ENCODE results near the gene KCTD11.
"Not testable (repeated sequence)": the region's sequence is repeated elsewhere in the genome, so short reads cannot be mapped to it uniquely, and the experiment has no call there.

The KCTD11 gene

DNA sequence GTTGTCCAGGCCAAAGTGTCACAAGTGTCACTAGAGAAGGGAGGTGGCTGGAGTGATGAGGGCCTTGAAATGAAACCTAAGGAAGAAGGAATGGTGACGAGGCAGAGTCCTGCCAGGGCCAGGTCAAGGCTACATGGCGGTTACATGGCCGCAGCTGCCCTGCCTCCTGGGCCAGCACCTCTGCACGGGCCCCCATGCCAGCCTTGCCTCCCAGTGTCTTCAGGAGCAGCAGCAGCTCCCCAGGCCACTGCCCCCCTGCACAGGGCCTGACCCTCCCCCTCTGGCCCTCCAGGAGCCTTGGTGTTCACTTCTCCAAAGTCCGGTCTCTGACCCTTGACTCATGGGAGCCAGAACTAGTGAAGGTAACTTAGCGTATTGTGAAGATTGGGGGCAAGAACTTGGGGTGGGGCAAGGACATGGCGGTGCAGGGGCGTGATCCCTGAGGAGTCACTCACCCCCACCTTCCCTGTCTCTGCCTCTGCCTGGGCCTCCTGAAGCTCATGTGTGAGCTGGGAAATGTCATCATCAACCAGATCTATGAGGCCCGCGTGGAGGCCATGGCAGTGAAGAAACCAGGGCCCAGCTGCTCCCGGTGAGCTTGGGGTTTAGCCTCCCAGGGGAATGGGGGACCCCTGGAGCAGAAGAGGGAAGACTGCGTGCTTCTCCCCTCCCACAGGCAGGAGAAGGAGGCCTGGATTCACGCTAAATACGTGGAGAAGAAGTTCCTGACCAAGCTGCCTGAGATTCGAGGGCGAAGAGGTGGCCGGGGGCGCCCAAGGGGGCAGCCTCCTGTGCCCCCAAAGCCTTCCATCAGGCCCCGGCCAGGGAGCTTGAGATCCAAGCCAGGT lies 4.1 kb upstream of the KCTD11 start:
- no peak for DNase-seq

DNA sequence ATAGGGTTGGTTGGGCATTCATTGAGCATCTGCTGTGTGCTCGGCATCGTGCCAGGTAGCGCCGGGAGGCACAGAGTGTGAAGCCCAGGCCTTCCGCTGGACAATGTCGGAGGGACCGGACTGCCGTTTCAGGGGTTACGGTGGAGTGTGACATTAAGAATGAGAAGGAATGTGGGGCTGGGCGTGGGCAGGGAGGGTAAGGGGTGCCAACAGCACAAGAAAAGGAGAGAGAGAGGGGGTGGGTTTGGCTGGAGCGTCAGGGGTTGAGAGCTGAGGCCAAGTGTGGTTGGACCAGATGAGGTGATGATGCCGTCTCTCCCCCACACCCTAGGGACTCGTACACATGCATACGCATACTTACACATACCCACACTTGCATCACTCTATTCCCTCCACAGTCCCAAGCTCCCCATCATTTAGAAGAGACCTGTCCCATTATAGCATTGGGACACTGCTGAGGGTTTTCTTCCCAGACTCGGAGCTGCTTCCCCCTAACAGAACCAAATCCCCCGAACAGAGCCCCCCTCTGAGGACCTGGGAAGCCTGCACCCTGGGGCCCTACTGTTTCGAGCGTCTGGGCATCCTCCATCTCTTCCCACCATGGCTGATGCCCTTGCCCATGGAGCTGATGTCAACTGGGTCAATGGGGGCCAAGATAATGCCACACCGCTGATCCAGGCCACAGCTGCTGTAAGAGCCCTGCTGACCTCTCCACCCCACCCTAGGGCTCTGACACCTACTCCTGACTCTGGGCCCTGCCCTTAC lies 3.3 kb upstream of the KCTD11 start:
- DNase-seq, result no peak

DNA sequence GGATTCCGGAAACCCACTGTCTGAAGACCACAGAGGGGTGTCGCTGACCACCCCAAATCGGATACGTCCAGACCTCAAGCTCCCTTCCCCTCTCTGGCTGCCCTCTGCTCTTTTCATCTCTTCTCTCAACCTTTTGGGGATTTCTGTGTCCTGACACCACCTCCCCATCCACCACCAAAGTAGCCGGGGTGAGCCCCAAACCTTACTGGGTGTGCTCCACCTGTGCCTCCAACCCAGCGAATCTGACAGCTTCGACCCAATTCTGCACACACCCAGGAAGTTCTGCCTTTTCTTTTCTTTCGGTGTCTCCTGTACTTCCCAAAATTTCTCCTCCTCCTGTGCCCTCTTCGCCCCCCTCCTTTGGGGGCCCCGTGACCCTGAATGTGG lies 534 bp downstream of the KCTD11 start:
- DNase-seq, result no peak

DNA sequence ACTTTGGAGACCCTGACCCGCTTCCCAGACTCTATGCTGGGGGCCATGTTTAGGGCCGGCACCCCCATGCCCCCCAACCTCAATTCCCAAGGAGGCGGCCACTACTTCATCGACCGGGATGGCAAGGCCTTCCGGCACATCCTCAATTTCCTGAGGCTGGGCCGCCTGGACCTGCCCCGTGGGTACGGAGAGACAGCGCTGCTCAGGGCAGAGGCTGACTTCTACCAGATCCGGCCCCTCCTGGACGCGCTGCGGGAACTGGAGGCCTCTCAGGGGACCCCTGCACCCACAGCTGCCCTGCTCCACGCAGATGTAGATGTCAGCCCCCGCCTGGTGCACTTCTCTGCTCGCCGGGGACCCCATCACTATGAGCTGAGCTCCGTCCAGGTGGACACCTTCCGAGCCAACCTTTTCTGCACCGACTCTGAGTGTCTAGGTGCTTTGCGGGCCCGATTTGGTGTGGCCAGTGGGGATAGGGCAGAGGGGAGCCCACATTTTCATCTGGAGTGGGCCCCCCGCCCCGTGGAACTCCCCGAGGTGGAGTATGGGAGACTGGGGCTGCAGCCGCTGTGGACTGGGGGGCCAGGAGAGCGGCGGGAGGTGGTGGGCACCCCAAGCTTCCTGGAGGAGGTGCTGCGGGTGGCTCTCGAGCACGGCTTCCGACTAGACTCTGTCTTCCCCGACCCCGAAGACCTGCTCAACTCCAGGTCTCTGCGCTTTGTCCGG lies 1.1 kb downstream of the KCTD11 start:
- DNase-seq, result no peak

DNA sequence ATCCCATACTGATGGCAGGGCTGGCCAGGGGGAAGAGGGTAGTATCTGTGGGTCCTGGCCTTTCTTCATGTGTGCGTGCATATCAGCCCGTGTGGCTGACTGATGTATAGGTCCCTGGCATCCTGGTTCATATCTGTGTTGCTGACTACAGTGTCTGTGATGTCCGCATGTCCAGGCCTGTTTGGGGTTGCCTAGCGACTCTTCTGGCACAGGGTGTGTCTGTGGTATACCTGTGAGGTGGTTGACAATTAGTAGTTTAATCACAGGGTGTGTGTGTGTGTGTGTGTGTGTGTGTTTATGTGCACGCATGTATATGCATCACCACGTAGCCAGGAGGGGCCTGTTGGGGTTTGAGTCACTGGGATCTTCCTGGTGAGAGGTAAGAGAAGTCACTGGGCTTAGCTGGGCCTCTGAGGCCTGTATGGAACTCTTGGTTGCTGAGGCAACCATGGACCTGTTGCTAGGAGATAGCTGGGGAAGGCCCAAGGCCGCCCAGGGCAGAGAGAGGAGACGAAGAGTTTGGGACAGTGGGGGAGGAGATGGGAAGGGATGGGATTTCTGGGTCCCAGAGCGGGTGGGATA lies 2.4 kb downstream of the KCTD11 start:
- no peak for DNase-seq

DNA sequence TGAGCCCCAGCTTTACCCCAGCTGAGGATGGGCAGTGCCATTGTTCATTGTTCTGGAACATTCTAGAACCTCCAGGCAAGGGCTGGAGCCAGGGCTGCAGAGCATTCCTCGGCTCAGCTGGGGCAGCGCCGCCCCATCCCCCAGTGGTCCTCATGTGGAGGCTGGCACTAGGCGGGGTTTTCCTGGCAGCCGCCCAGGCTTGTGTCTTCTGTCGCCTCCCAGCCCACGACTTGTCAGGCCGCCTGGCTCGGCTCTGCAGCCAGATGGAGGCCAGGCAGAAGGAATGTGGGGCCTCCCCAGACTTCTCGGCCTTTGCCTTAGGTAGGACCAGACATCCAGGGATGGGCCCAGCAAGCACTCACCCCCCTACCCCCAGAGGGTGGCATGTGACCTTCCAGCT lies 3.1 kb downstream of the KCTD11 start, which contains the start of gene TMEM95:
TMEM95 (plus strand) TSS at position 104 of the 400 bp plus-strand sequence; CDS start at position 153, 49 bp downstream.
- no peak for DNase-seq

DNA sequence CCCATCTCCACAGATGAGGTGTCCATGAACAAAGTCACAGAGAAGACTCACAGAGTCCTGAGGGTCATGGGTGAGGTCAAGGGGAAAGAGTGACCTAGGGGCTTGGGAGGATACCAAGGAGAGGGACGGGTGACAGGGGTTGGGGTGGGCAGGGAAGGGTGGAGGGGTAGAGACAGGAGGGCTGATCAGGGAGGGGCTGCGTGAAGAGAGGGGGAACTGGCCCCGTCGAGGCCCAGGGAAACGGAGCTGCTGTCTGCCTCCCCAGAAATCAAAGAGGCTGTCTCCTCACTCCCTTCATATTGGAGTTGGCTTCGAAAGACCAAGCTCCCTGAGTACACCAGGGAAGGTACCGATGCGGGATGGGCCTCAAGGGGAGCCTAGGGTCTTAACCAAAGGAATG lies 3.6 kb downstream of the KCTD11 start:
- no peak for DNase-seq

DNA sequence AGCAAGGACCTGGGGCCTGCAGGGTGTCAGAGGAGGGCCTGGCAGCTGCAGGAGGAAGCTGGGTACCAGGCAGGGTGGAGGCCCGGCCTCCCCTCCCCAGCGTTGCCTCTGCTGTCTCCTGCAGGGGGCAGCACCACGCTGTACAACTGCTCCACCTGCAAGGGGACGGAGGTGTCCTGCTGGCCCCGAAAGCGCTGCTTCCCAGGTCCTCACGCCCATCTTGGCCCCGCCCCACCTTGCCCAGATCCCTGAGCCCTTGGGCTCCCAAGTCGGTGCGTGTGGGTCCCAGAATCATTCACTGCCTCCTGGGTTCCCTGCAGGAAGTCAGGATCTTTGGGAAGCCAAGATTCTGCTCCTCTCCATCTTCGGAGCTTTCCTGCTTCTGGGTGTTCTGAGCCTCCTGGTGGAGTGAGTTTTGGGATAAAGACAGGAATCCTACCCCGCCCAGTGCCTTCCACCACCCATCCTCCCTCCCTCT lies 4.1 kb downstream of the KCTD11 start:
- DNase-seq, result peak; percentile 94

DNA sequence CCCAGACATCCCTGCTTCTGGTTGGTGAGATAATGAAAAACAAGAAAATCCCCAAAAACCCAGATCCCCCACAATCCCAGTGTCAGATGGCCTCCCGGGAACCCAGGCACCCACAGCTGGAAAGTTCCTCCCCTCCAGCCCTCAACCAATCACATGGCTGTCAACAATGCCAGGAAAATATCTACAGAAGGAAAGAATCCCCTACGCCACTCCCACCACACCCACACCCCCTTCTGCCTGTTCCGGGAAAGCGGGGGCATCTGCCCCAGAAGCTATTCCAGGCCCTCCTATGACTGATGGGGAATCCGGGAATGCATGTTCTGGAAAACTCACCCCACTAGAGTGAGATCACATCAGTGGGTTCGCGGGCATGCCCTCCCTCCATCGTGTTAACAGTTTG lies 4.8 kb downstream of the KCTD11 start:
- DNase-seq, result no peak

DNA sequence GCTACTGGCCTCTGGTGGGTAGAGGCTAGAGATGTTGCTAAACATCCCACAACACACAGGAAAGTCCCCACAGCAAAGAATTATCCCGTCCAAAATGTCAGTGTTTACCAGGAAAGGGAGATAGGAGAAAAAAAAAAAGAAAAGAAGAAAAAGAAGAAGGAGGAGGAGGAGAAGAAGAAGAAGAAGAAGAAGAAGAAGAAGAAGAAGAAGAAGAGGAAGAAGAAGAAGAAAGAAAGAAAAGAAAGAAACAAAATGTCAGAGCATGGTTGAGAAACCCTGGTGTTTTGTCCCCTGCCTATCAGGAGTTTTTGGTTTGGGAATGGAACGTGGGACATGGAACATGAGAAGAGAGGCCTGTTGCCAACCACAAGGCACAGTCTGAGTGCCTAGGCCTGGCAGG lies 5.4 kb downstream of the KCTD11 start:
- no peak for DNase-seq

DNA sequence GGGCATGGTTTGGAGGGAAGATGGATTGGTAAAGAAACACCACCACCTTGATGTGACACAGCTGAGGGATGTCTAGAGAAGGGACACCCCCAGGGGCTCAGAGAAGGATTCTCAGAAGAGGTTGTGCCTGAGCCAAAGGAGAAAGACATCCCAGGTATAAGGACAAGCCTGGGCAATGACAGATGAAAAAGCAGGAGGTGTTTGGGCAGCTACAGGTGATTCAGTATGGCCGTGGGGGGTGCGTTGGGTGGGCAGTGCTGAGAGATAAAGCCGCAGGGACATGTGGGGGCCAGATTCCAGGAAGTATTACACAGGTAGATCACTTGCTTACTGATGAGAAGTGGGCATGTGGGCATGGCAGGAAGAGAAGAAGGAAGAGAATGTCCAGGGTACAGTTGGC lies 9.9 kb downstream of the KCTD11 start:
- no peak for DNase-seq

DNA sequence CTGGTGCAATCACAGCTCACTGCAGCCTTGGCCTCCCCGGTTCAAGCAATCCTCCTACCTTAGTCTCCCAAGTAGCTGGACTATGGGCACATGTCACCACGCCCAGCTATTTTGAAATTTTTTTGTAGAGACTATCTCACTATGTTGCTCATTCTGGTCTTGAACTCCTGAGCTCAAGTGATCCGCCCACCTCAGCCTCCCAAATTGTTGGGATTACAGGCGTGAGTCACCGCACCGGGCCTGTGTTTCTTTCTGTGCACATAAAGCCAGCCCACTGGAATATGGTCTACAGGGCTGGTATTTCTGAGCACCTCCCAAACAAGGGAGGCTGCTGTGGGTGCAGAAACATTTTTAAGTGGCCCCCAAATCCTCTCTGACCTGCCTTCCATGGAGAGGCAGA lies 11.3 kb downstream of the KCTD11 start:
- DNase-seq, result no peak

DNA sequence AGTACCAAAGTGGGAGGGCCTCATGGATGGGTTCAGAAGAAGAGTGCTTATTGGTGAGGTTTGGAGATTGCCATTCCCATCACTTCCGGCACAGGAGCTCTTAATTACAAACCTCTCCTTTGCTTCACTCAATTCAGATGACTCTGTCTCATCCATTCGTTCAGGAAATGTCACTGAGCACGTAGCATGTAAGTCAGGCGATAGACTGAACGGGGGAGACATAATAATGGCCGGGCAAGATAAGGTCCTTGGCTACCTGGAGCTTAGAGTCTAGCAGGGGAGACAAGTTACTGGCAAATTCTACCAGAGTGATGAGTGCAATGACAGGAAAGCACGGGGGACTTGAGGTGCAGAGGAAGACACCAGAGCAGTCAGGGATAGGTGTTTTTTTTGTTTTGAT lies 14.0 kb downstream of the KCTD11 start:
- DNase-seq, result not testable (repeated sequence)

DNA sequence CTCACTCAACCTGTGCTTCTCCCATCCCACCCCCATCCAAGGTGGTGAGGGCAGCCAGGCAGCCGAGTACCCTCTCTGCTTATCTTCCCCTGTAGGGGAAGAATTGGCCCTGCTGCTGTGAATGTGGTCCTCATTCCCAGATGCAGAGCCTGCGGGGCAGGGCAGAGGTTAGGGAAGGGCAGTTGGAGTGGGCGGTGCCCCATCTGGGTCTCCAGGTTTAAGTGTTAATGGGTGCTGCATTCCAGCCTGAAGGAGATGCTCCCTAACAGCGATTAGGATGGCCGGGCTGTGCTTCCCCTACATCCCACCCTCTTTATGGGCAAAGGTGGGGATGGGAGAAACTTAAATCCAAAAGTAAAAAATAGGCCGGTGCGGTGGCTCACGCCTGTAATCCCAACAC lies 15.1 kb downstream of the KCTD11 start:
- no peak for DNase-seq

DNA sequence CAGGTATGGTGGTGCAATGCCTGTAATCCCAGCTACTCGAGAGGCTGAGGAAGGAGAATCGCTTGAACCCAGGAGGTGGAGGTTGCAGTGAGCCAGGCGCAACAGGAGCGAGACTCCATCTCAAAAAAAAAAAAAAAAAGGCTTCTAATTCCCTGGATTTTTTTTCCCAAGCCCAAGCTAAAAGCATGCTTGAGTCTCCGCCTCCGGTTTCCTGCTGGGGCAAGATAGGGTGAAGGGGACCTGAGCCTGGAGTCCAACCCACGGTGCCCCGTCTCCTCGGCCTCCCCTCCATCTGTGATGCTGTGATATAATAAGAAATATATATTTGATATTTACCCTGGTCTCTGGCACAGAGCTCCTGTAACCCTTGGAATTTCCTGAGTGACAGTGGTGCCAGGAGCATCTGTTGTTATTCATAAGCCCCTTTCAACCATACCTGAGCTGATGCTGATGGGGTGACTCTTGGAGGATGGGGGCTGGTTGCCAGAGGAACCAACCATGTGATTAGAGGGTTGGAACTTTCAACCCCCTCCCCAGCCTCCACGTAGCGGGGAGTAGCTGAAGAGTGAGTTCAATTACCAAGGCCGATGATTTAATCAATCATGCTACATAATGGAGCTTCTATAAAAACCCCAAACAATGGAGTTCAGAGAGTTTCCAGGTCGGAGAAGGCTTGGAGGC lies 16.1 kb downstream of the KCTD11 start:
- no peak for DNase-seq

DNA sequence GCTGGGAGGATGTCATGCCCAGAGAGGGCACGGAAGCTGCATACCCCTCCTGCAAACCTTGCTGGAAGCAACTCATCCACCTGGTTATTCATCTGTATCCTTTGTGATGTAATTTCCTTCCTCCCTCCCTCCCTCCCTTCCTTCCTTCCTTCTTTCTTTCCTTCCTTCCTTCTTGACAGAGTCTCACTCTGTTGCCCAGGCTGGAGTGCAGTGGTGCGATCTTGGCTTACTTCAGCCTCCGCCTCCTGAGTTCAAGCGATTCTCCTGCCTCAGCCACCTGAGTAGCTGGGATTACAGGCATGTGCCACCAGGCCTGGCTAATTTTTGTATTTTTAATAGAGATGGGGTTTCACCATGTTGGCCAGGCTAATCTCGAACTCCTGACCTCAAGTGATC lies 16.6 kb downstream of the KCTD11 start:
- not testable (repeated sequence) for DNase-seq

DNA sequence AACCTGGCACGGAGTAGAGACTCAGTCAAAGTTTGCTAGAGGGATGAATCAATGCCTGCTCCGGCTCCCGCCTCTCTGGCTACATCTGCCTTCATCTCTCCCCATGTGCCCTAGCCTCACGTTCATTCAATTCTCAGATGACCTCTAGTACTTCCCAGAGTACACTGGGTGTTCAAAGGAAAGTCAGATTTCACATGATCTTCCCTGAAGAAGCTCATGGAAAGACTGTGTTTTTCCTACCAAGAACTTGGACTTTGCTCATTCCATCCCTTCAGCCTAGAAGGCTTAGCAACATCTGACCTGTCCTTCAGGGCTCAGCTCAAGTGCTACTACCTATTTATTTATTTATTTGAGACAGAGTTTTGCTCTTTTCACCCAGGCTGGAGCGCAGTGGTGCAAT lies 17.9 kb downstream of the KCTD11 start:
- DNase-seq, result no peak

DNA sequence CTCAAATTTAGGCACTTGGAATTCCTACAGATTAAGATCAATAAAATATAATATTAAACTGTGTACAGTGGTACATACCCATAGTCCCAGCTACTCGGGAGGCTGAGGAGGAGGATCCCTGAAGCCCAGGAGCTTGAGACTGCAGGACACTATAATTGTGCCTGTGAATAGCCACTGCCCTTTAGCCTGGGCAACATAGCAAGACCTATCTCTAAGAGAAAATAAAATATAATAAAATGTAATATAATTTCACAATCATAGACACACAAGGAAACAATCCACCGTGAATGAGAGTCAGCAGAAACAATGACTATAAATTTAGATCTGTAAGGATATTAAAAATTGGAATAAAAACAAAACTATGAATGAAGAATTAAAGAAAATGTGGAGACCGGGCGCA lies 18.9 kb downstream of the KCTD11 start:
- no peak for DNase-seq

DNA sequence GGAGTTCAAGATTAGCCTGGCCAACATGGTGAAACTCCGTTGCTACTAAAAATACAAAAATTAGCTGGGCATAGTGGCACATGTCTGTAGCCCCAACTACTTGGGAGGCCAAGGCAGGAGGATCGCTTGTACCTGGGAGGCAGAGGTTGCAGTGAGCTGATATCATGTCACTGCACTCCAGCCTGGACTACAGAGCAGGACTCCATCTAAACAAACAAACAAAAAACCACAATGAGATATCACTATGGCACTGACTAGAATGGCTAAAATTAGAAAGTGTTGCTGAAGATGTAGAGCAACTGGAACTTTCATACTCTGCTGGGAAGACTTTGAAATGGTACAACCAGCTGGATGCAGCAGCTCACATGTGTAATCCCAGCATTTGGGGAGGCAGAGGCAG lies 22.4 kb downstream of the KCTD11 start:
- no peak for DNase-seq

DNA sequence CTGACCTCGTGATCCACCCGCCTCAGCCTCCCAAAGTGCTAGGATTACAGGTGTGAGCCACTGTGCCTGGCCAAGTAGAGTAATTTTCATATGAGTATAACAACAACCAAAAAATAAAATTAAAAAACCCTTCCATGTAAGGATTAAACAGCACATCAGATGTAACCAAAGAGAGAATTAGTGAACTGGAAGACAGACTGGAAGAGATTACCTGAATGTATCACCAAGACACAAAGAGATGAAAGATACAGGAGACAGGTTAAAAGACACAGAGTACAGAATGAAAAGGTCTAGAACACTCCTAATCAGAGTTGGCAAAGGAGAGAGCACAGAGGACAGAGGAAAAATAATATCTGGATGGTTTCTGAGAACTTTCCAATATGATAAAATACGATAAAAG lies 27.2 kb downstream of the KCTD11 start:
- DNase-seq, result no peak

DNA sequence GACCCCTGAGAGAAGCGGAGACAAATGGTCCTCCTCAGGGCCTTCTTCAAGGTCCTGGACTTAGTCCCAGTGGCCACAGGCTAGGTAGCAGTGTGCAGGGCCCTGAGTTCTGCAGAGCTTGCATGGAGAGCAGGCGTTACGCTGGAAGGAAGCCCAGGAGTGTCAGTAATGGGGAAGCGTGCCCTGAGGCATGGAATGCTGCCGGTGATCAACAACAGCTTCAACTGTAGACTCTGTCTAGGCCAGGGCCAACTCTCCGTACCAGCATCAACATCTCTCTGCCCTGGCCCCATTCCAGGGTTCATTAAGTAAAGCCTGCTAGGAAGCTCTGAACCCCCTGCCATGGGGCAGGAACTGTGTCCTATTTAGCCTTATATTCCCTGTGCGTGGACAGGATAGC lies 28.4 kb downstream of the KCTD11 start:
- DNase-seq, result no peak

DNA sequence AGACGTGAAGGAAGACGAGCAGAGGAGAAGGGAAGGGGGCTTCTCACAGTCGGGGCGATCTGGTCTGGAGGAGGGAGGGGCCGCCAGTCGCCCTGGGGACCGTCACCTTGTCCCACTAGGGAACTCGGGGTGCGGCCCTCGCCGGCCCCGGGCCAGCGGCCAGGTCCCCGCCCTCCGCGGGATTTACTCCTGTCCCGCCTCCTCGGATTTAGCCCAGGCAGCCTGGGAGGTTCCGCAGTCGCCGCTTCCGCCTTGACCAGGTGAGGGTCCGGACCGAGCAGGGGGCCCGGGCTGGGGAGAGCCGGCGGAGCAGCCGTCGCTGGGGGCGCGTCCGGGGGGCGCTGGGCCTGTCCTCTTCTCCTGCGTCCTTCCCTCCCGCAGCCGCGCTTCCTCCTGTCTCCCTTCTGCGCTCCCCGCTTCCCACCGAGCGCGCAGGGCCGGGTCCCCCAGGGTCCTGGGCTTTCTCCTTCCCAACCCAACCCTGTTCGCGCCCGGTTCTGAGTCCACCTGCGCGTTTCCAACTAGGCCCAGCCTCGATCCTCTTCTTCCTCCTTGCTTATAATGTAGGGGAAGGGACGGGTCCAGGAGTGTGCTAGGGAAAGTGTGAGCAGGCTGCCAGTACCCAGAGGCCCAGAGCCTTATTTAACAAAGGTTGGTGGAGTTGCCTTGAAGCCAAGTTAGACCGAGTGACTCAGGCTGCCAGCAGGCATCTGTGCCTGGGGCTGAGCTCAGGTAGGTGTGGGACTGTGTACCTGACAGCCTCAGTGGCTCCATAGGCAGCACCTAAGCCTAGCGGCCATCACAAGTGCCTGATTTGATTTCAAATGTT lies 29.1 kb downstream of the KCTD11 start, which contains the start of gene TNK1:
TNK1 (plus strand) TSS at position 235 of the 829 bp plus-strand sequence. CDS start 1,838 bp downstream, outside the sequence.
- no peak for DNase-seq

Measured in activated effector memory CD4-positive, alpha-beta T cell treated with anti-CD3 and anti-CD28 coated beads, Interleukin-2, amount 50 U/mL, for 16 hours (primary cell).